K562 (cell line): ENCODE data around the gene RNF222.

Experiments used
- CTCF ChIP-seq, 3 experiments: IDR thresholded peaks in 2 of 3; conservative IDR thresholded peaks in 1 of 3; 2 replicates each; pipeline ENCODE4 v1.5.1; 2011 to 2012; ENCODE audit warnings: low read length in 3 of 3, mild to moderate bottlenecking in 3 of 3, control low read depth in 2 of 3, improper control_type of control experiment in 1 of 3, inconsistent platforms in 1 of 3, low read depth in 1 of 3, mixed read lengths in 1 of 3, moderate library complexity in 1 of 3; ENCODE audit not compliant: insufficient read depth in 2 of 3
- ETV1 ChIP-seq: fragments of 450-650 bp; conservative IDR thresholded peaks from 2 replicates; pipeline ENCODE4 v1.6.1; 2016; ENCODE audit warnings: missing genetic modification characterization, control low read depth, low read depth, missing compliant biosample characterization
- EZH2 ChIP-seq: IDR thresholded peaks from 2 replicates; pipeline ENCODE4 v1.6.1; 2012; ENCODE audit warnings: low read depth, mild to moderate bottlenecking, inconsistent platforms, low read length, borderline replicate concordance
- FOSL1 ChIP-seq: fragments of 200-800 bp; sonication (Bioruptor generic); conservative IDR thresholded peaks from 2 replicates; pipeline ENCODE4 v1.6.1; 2016; ENCODE audit warnings: missing genetic modification characterization, missing compliant biosample characterization
- GABPA ChIP-seq: fragments of 200-800 bp; sonication (Bioruptor generic); conservative IDR thresholded peaks from 2 replicates; pipeline ENCODE4 v1.6.1; 2016; ENCODE audit warnings: low read depth, missing genetic modification characterization, missing compliant biosample characterization
- HDAC2 ChIP-seq: fragments of 450-650 bp; IDR thresholded peaks from 2 replicates; pipeline ENCODE4 v1.6.1; 2016; ENCODE audit warnings: mild to moderate bottlenecking
- POLR2AphosphoS5 ChIP-seq: IDR thresholded peaks from 2 replicates; pipeline ENCODE4 v1.6.1; 2011; ENCODE audit warnings: mild to moderate bottlenecking, low read depth, low read length, moderate library complexity; ENCODE audit not compliant: control insufficient read depth, insufficient read depth
- RNF2 ChIP-seq: sonication (generic); IDR thresholded peaks from 2 replicates; pipeline ENCODE4 v1.6.1; 2016
- SMC3 ChIP-seq: conservative IDR thresholded peaks from 2 replicates; pipeline ENCODE4 v1.6.1; 2011; ENCODE audit warnings: low read depth, low read length, improper control_type of control experiment; ENCODE audit not compliant: insufficient read depth
- TFAM ChIP-seq: fragments of 250-450 bp; sonication (Bioruptor Pico); conservative IDR thresholded peaks from 2 replicates; pipeline ENCODE4 v1.5.0; 2021; ENCODE audit warnings: mild to moderate bottlenecking, moderate library complexity
- ZKSCAN3 ChIP-seq: fragments of 250-450 bp; sonication (Bioruptor Pico); IDR thresholded peaks from 2 replicates; pipeline ENCODE4 v1.4.0; 2020

DNA sequence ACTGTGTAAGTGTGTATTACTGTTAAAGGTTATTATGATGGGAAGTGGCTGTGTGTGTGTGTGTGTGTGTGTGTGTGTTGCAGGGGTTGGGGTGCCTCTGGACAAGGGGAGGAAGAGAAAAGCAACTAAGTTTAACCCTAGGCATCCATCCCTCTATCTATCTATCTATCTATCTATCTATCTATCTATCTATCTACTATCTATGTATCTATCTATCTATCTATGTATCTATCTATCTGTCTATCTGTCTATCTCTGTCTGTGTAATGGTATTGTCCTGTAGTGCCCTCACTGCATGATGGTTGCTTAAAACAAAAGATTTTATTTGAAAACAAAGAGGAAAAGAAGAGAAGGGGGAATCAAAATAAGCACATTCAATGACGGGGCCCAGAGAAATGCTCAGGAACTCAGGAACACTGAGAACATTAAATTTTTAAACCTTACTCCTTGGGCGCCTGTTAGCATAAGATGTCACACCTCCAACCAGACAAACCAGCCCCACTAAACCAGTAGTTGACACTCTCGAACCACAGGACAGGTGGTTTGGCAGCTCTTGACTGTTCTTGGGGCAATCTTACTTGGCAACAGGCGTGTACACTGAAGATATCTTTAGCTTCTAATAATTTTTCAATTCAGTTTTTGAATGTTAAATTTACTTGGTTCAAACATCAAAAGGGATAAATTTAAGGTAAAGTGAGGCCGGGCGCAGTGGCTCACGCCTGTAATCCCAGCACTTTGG lies 9.5 kb downstream of the RNF222 start:
- no peak for TF ChIP-seq ZKSCAN3
- no peak for TF ChIP-seq HDAC2
- TF ChIP-seq ETV1 (tag) = no peak
- TF ChIP-seq TFAM (CRISPR knock-in tag) = no peak
- TF ChIP-seq SMC3 = no peak
- no peak for TF ChIP-seq CTCF (IDR thresholded peaks at IDR 0.05 in 2 of 3, conservative IDR thresholded peaks at IDR 0.05 in 1 of 3; ENCODE audit: insufficient read depth in 2 of 3, low read depth in 1 of 3, low read length in 3 of 3)
- TF ChIP-seq EZH2 = no peak
- no peak for TF ChIP-seq RNF2
- no peak for TF ChIP-seq GABPA (tag)
- TF ChIP-seq FOSL1 (tag) = no peak
- no peak for TF ChIP-seq POLR2AphosphoS5
